GM12801 (cell line): ENCODE measurements around the gene MEIS1.

Source experiments
- CTCF ChIP-seq: IDR thresholded peaks from one replicate; pipeline ENCODE4 v1.5.1; 2011; ENCODE audit warnings: control low read depth; ENCODE audit not compliant: insufficient read length; ENCODE audit errors: extremely low read depth

The MEIS1 gene

GRCh38 chr2:66461664-66462500 is 27.0 kb downstream of the MEIS1 start:
- TF ChIP-seq CTCF, result no peak

GRCh38 chr2:66462501-66462825 is 27.5 kb downstream of the MEIS1 start:
- TF ChIP-seq CTCF, result no peak

GRCh38 chr2:66463206-66463755 is 28.4 kb downstream of the MEIS1 start:
- no peak for TF ChIP-seq CTCF

GRCh38 chr2:66464930-66465637 is 30.2 kb downstream of the MEIS1 start:
- no peak for TF ChIP-seq CTCF

GRCh38 chr2:66466433-66466832 is 31.5 kb downstream of the MEIS1 start:
- no peak for TF ChIP-seq CTCF

- no peak for TF ChIP-seq CTCF
Measured at GRCh38 chr2:66467718-66468117, 32.8 kb downstream of the MEIS1 start.

- no peak for TF ChIP-seq CTCF
Measured at GRCh38 chr2:66469214-66469902, 34.4 kb downstream of the MEIS1 start.
